GM12801 (cell line): Measurements from ENCODE around the gene PLCH1.

Source experiments
- TF ChIP-seq, protein P1 (sequence below): IDR thresholded peaks from one replicate; pipeline ENCODE4 v1.5.1; 2011; ENCODE audit warnings: control low read depth; ENCODE audit not compliant: insufficient read length; ENCODE audit errors: extremely low read depth

The PLCH1 gene

DNA sequence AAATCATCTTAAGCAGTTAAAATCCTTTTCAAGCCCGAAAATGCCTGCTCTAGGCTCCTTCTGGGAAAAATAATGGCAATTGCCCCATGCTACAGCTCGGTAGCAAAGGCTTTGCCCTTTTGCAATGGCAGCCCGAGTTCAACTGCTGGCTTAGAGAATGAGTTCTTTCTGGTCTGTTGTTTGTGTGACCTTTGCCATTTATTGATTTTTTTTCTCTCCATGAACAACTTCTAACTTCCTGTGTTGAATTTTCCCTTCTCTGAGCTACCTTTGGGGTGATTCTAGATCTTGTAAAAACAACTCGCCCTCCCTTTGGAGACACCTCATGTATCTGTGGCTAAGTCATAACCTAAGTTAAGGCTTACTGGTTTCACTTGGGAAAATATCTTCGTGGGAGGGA, 139.3 kb downstream of the PLCH1 start:
- TF ChIP-seq, protein P1, sequence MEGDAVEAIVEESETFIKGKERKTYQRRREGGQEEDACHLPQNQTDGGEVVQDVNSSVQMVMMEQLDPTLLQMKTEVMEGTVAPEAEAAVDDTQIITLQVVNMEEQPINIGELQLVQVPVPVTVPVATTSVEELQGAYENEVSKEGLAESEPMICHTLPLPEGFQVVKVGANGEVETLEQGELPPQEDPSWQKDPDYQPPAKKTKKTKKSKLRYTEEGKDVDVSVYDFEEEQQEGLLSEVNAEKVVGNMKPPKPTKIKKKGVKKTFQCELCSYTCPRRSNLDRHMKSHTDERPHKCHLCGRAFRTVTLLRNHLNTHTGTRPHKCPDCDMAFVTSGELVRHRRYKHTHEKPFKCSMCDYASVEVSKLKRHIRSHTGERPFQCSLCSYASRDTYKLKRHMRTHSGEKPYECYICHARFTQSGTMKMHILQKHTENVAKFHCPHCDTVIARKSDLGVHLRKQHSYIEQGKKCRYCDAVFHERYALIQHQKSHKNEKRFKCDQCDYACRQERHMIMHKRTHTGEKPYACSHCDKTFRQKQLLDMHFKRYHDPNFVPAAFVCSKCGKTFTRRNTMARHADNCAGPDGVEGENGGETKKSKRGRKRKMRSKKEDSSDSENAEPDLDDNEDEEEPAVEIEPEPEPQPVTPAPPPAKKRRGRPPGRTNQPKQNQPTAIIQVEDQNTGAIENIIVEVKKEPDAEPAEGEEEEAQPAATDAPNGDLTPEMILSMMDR = no peak

DNA sequence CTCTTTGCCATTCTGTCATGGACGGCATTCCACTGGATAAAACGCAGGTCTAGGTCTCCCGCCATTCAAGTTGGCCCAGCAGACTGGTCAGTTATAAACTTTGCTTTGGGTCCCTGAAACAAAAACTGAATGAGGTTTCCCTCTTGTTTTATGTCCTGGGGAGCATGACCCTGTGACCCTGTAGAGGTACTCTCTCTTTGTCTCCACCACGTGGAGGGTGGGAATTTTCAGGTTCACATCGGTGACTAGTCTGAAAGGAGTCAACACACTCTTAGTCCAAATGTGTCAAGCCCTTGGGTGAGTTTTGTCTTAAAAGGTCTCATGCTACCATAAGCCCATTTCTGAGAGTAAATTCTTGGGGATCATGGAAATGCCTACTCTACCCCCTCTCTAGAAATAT, 139.9 kb downstream of the PLCH1 start:
- TF ChIP-seq, protein P1 = no peak

DNA sequence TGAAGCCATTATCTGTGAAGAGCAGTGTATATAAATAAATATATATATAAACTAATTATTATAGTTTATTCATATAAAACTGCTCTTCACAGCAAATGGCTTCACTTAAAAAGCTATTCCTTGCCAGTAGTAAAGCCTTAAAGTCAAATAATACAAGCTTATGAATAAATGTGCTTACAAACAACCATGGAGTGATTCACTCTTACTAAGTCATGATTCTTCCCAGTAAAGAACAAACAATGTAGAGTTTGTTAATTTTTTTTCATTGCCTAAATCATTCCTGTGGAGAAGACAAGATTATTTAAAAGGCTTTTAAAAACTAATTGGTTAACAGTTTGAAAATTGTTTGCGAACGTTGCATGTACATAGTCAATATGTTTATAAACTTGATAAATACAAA, 140.7 kb downstream of the PLCH1 start:
- TF ChIP-seq, protein P1 = no peak

DNA sequence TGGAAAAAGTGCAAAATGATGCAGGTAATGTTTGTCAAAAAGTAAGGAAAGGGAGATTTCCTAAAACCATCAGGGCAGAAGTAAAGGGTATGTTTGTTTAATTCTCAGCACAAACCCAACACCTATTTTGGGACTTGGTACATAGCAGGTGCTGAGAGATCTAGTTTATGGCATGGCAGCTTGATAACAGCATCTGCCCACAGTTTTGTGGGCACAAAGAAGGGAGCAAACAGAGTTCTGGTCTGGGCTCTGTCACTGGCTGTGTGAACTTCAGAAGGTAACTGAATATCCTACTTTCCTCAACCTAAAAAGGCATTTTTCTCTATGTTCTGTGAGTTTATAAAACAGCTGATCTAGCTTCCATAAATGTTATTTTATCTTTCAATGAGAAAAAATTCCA, 141.6 kb downstream of the PLCH1 start:
- TF ChIP-seq, protein P1 = no peak

DNA sequence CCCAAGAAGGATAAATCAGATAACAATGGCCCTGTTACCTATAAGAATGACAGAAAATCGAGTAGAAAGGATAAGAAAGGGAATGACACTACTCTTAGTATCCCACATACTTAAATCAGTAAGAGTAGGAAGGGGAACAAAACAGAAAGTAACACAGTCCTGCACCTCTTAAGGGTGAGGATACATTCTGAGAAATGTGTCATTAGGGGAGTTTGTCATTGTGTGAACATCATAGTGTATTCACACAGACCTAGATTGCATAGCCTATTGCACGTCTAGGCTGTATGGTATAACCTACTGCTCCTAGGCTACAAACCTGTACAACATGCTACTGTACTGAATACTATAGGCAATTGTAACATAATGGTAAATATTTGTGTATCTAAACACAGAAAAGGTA, 142.6 kb downstream of the PLCH1 start:
- TF ChIP-seq, protein P1 = no peak

DNA sequence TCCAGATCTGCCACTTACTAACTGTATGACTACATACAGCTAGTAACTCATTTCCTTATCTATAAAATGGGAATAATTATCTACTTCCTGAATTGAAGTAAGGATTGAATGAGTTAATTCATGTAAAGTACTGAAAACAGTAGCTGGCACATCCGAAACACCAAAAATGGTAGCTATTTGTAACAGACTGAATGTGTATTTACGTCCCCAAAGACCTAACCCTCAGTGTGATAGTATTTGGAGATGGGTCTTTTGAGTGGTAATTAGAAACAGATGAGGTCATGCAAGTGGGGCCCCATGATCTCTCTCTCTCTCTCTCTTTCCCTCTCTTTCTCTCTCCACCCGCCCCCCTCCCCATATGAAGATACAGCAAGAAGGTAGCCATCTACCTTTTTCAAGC, 146.2 kb downstream of the PLCH1 start:
- TF ChIP-seq, protein P1 = no peak

DNA sequence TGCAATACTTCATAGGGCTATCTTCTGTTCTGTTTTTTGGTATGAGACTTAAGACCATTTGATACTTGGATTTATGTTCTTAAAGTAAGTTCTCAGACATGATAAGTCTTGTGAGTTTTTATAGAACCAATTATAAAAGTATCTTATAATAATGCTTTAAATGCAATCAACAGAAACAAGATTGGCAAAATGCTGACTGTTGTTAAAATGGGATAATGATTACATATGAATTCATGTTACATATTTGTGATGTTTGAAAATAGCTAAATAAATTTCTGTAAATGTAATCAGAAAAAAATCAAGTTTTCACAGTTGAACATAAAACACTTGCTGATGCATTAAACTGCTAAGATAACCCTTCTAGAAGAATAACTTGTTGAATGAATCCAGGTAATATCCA, 148.3 kb downstream of the PLCH1 start:
- TF ChIP-seq, protein P1 = no peak

DNA sequence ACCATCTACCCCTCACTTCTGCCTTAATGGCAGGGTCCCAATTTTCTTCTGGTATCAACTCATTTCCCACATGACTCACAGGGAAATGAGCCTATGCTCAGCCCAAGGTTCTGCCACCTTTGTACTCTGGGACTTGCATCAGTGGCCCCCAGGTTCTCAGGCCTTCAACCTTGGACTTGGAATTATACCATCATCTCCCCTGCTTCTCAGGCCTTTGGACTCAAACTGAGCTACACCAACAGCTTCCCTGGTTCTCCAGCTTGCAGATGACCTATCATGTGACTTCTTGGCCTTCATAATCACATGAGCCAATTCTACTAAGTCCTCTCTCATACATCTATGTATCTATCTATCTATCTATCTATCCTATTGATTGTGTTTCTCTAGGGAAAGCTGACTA, 149.5 kb downstream of the PLCH1 start:
- TF ChIP-seq, protein P1 = no peak
